IMR-90 (cell line): ENCODE data around the gene PAQR4. TPM values are rescaled to one million over a fixed set of nuclear protein-coding genes. Genes with fewer than 3 reads are reported as not detected.
A peak's percentile ranks its signal among the peaks of the same experiment; 100 is the strongest.

Experiments
- ATAC-seq: fragments of 200-7000 bp; cut with Tn5 transposase; 2 replicates; pipeline ENCODE4 v1.9.1; 2020; ENCODE audit warnings: low read depth, mild to moderate bottlenecking, moderate library complexity
- BruUV-seq: library from RNA; stranded (reverse); fragments of 400-500 nt; replicated peaks from 2 replicates; lab custom pipeline; 2021; lab: Mats Ljungman, UMichigan
- CTCF ChIA-PET: fragments of 300-600 bp; formaldehyde crosslinking; extraction: SDS; loops from one replicate; lab custom pipeline; 2021; ENCODE audit warnings: antibody characterized with exemption; lab: Yijun Ruan, JAX
- POLR2A ChIA-PET: fragments of 300-600 bp; sonication (Branson Sonifier 250); formaldehyde crosslinking; loops from one replicate; lab custom pipeline; 2022; ENCODE audit warnings: antibody characterized with exemption; ENCODE audit not compliant: unreplicated experiment; lab: Charles Lee
- DNase-seq: peaks from one replicate; pipeline ENCODE4 v3.0.0; 2013
- H2AFZ ChIP-seq: replicated peaks from 2 replicates; pipeline ENCODE3; 2013; ENCODE audit warnings: low read length, mild to moderate bottlenecking; ENCODE audit not compliant: poor library complexity
- H2AK5ac ChIP-seq: 2 replicates; pipeline ENCODE4 v1.6.1; 2013; ENCODE audit warnings: low read depth, low read length, inconsistent platforms
- H2AK9ac ChIP-seq: replicated peaks from 2 replicates; pipeline ENCODE3; 2013; ENCODE audit warnings: mild to moderate bottlenecking, low read depth, low read length, moderate library complexity; ENCODE audit not compliant: poor library complexity
- H2BK120ac ChIP-seq: 2 replicates; pipeline ENCODE4 v1.6.1; 2013; ENCODE audit warnings: low read depth, low read length, inconsistent platforms
- H2BK15ac ChIP-seq: 3 replicates; pipeline ENCODE4 v1.6.1; 2013; ENCODE audit warnings: low read depth, low read length, inconsistent platforms
- H2BK20ac ChIP-seq: 2 replicates; pipeline ENCODE4 v1.6.1; 2013; ENCODE audit warnings: low read depth, mild to moderate bottlenecking, inconsistent platforms, low read length, moderate library complexity
- H2BK5ac ChIP-seq: 2 replicates; pipeline ENCODE4 v1.6.1; 2013; ENCODE audit warnings: mild to moderate bottlenecking, low read depth, low read length, inconsistent platforms; ENCODE audit not compliant: poor library complexity, severe bottlenecking
- H3K14ac ChIP-seq: replicated peaks from 2 replicates; pipeline ENCODE4 v1.6.1; 2013; ENCODE audit warnings: low read depth, low read length, inconsistent platforms
- H3K18ac ChIP-seq: 2 replicates; pipeline ENCODE4 v1.6.1; 2013; ENCODE audit warnings: low read depth, low read length, control low read depth
- H3K23ac ChIP-seq: 2 replicates; pipeline ENCODE4 v1.6.1; 2013; ENCODE audit warnings: low read depth, low read length, inconsistent platforms
- H3K27ac ChIP-seq: 2 replicates; pipeline ENCODE4 v1.5.1; 2013; ENCODE audit warnings: mild to moderate bottlenecking, control low read depth, low read length; ENCODE audit not compliant: insufficient read depth
- H3K27me3 ChIP-seq: 2 replicates; pipeline ENCODE4 v1.6.1; 2013; ENCODE audit warnings: low read length; ENCODE audit not compliant: control insufficient read depth, insufficient read depth
- H3K36me3 ChIP-seq: 2 replicates; pipeline ENCODE4 v1.6.1; 2013; ENCODE audit warnings: low read length, mixed read lengths; ENCODE audit not compliant: control insufficient read depth, insufficient read depth
- H3K4ac ChIP-seq: 2 replicates; pipeline ENCODE4 v1.6.1; 2013; ENCODE audit warnings: low read depth, low read length, inconsistent platforms
- H3K4me1 ChIP-seq: 2 replicates; pipeline ENCODE4 v1.6.1; 2013; ENCODE audit warnings: low read length, mixed read lengths; ENCODE audit not compliant: control insufficient read depth, insufficient read depth
- H3K4me2 ChIP-seq: 2 replicates; pipeline ENCODE4 v1.6.1; 2013; ENCODE audit warnings: low read depth, mild to moderate bottlenecking, control low read depth, low read length, moderate library complexity
- H3K4me3 ChIP-seq: 2 replicates; pipeline ENCODE4 v1.5.1; 2013; ENCODE audit warnings: low read depth, mild to moderate bottlenecking, control low read depth, low read length, moderate library complexity; ENCODE audit not compliant: insufficient read depth
- H3K56ac ChIP-seq: 2 replicates; pipeline ENCODE4 v1.6.1; 2013; ENCODE audit warnings: low read length, inconsistent platforms; ENCODE audit not compliant: insufficient read depth; ENCODE audit errors: extremely low read depth
- H3K79me1 ChIP-seq, 2 experiments: 2 replicates each; pipeline ENCODE4 v1.6.1; 2013; ENCODE audit warnings: low read length in 2 of 2, inconsistent platforms in 1 of 2, low read depth in 1 of 2
- H3K9ac ChIP-seq: 2 replicates; pipeline ENCODE4 v1.6.1; 2013; ENCODE audit warnings: low read depth, low read length, control low read depth
- H3K9me1 ChIP-seq: 2 replicates; pipeline ENCODE4 v1.6.1; 2013; ENCODE audit warnings: low read length, inconsistent platforms; ENCODE audit not compliant: insufficient read depth
- H3K9me3 ChIP-seq: 2 replicates; pipeline ENCODE4 v1.6.1; 2013; ENCODE audit warnings: low read length; ENCODE audit not compliant: control insufficient read depth, insufficient read depth
- H4K20me1 ChIP-seq: 2 replicates; pipeline ENCODE4 v1.6.1; 2013; ENCODE audit warnings: low read length, inconsistent platforms; ENCODE audit not compliant: insufficient read depth
- H4K5ac ChIP-seq: 2 replicates; pipeline ENCODE4 v1.6.1; 2013; ENCODE audit warnings: mild to moderate bottlenecking, low read depth, low read length, control low read depth
- H4K8ac ChIP-seq, 2 experiments: 2 replicates each; pipeline ENCODE4 v1.6.1; 2013; ENCODE audit warnings: low read depth in 2 of 2, low read length in 2 of 2, control low read depth in 1 of 2, inconsistent platforms in 1 of 2
- H4K91ac ChIP-seq: 2 replicates; pipeline ENCODE4 v1.6.1; 2013; ENCODE audit warnings: low read depth, low read length, inconsistent platforms; ENCODE audit not compliant: insufficient read depth
- BHLHE40 ChIP-seq: fragments of 150-350 bp; IDR thresholded peaks from 2 replicates; pipeline ENCODE4 v1.6.1; 2016; ENCODE audit warnings: mild to moderate bottlenecking, low read depth, low read length
- CTCF ChIP-seq: conservative IDR thresholded peaks from 2 replicates; pipeline ENCODE4 v1.5.1; 2012; ENCODE audit warnings: mild to moderate bottlenecking, low read depth, low read length, improper control_type of control experiment
- MAZ ChIP-seq: IDR thresholded peaks from 2 replicates; pipeline ENCODE4 v1.6.1; 2012; ENCODE audit warnings: low read depth, mild to moderate bottlenecking, low read length, improper control_type of control experiment, moderate library complexity, borderline replicate concordance
- POLR2A ChIP-seq: IDR thresholded peaks from 2 replicates; pipeline ENCODE4 v1.6.1; 2012; ENCODE audit warnings: mild to moderate bottlenecking, low read depth, low read length
- SMC3 ChIP-seq: fragments of 150-350 bp; IDR thresholded peaks from 2 replicates; pipeline ENCODE4 v1.6.1; 2016; ENCODE audit warnings: low read depth, mild to moderate bottlenecking, antibody characterized with exemption, low read length, moderate library complexity
- WGBS, 2 experiments: methylation state at CpG; one replicate each; pipeline versions ENCODE4 v1.1.5 to v1.1.7; 2013; ENCODE audit warnings: missing lambda C conversion rate in 2 of 2; ENCODE audit not compliant: insufficient read length in 1 of 2; ENCODE audit errors: extremely low coverage in 2 of 2; 5-methylcytosine and 5-hydroxymethylcytosine counted together
- dilution Hi-C: fragments of 300-500 bp; cut with HindIII; formaldehyde crosslinking; loops from one replicate; pipeline ENCODE4 v1.14.3; 2018; ENCODE audit warnings: low sequenced_read_pairs; ENCODE audit not compliant: unreplicated experiment
- in situ Hi-C: fragments of 300-500 bp; cut with MboI; formaldehyde crosslinking; loops from 3 replicates; pipeline ENCODE4 v1.14.3; 2019; ENCODE audit warnings: low sequenced_read_pairs, inconsistent platforms, mixed read lengths
- intact Hi-C: fragments of 100-400 bp; cut with micrococcal nuclease; formaldehyde crosslinking; loops from 2 replicates; pipeline ENCODE4 v1.10.0; 2022
- polyA plus RNA-seq, 3 experiments: library from polyadenylated mRNA; depleted of rRNA; stranded (reverse); fragments of >200 nt; gene quantifications; 2 replicates each; pipeline ENCODE4 v1.2.3, GENCODE V29; 2012; ENCODE audit warnings: low replicate concordance in 1 of 3
- total RNA-seq: library from RNA; depleted of rRNA; stranded (reverse); fragments of >200 nt; gene quantifications from 2 replicates; pipeline ENCODE4 v1.2.3, GENCODE V29; 2012

PAQR4 gene
- total and polyA plus RNA-seq, 2 of the 4 experiments (the other 2 are of a cell fraction) = 2.2 to 10.0 TPM

GRCh38 chr16:3017344-3017743 lies 48.2 kb downstream of the PAQR4 start:
- WGBS, 2 experiments = 50% methylated on average over 5 of the region's 20 CpGs; no CpG with 5 or more reads in 1 of the 2 experiments
- DNase-seq (no peak), ATAC-seq (no peak)
- Histone ChIP-seq H4K91ac (no peak overlapping the region), H4K20me1 (peaks cover 22% of the 10 kb centered on the region), H3K27me3 (peaks cover 22% of the 10 kb centered on the region), H3K18ac (no peak overlapping the region), H2BK15ac (no peak overlapping the region), H2AK9ac (peak overlapping the region; percentile 42), H3K56ac (no peak overlapping the region), H3K4me2 (no peak overlapping the region), H3K4me3 (no peak overlapping the region), H2BK120ac (no peak overlapping the region), H4K8ac (no peak overlapping the region), H3K4ac (no peak overlapping the region), H3K9ac (no peak overlapping the region), H3K9me3 (no peaks in the 10 kb centered on the region), H3K79me1 (peaks cover 0 to 11% of the 10 kb centered on the region in 2 experiments; a peak in 2 of 4 replicates), H3K27ac (no peak overlapping the region), H4K5ac (no peak overlapping the region), H3K9me1 (no peaks in the 10 kb centered on the region), H3K4me1 (peaks cover 3% of the 10 kb centered on the region; the same call in 1 of the 2 replicates), H2AFZ (no peak overlapping the region), H2AK5ac (no peak overlapping the region), H3K23ac (no peak overlapping the region), H3K36me3 (peaks cover 5% of the 10 kb centered on the region), H2BK20ac (no peak overlapping the region), H3K14ac (no peak overlapping the region), H2BK5ac (no peak overlapping the region)
- BruUV-seq = no TSS peak
- CTCF ChIA-PET = no interaction called here
- POLR2A ChIA-PET = no interaction called here
- in situ Hi-C loops (no loop called here), dilution Hi-C loops (no loop called here), intact Hi-C loops (no loop called here)
- TF ChIP-seq CTCF (no peak), MAZ (no peak), BHLHE40 (no peak), SMC3 (no peak), POLR2A (no peak)
